ENCODE measurements around the gene DNM3.

GRCh38 chr1:171807556-171807955 lies 33.7 kb upstream of the DNM3 start:
- TF ChIP-seq CTCF (IDR thresholded peaks at IDR 0.05): no peak
- TF ChIP-seq POLR2A (IDR thresholded peaks at IDR 0.05): no peak

All from adrenal gland (tissue), 5 donors.